ENCODE measurements around the gene MRM3. TPM values are rescaled to one million over a fixed set of nuclear protein-coding genes. Genes with fewer than 3 reads are reported as not detected.
"Not testable (repeated sequence)": the region's sequence is repeated elsewhere in the genome, so short reads cannot be mapped to it uniquely, and the experiment has no call there.

Gene MRM3
- total and polyA plus RNA-seq, 2 experiments from 2014 or later = 24.8 to 28.1 TPM

DNA sequence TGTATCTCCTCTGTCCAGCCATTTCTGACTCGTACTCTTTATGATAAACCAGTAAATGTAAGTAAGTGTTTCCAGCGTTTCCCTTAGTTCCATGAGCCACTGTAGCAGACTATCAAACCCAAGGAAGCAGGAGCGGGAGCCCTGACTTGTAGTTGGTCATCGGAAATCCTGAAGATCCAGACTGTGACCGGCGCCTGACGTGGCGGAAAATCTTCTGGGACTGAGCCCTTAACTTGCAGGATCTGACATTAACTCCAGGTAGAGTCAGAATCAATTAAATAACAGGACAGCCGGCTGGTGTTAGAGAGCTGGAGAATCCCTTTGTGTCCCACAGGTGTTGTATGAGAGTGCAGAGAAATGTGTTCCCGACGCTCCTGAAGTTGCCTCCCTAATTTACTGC, 4.1 kb upstream of the MRM3 start:
- no peaks in the 10 kb centered on the region for H3K9me3 ChIP-seq (ENCODE audit: low read depth)
- H3K4me1 ChIP-seq (ENCODE audit: low read depth) = peaks cover 3% of the 10 kb centered on the region
- no peaks in the 10 kb centered on the region for H3K27me3 ChIP-seq
- no peak for DNase-seq (ENCODE audit: low read depth in 1 of 2, low spot score in 1 of 2)
- H3K4me3 ChIP-seq = no peak overlapping the region
- peaks cover 46% of the 10 kb centered on the region for H3K36me3 ChIP-seq
- H3K27ac ChIP-seq = no peak overlapping the region
- no peak for TF ChIP-seq CTCF (IDR thresholded peaks at IDR 0.05; ENCODE audit: low read depth, low read length)

DNA sequence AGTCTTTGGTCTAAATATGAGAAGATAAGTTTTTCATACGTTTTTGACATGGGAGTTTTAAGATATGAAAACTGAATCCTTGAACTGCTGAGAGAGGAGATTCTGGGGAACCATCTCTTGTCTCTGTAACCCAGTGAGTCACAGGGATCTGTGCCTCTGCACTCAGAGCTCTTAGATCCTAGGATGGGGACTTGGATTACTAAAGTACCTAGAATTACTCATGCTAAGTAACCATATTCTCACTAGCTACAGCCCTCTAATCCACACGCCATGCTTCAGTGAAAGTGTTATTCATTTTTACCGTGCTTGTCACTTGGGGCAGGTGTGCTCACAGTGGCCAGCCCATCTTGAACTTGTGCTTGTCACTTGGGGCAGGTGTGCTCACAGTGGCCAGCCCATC, 2.0 kb downstream of the MRM3 start:
- H3K4me3 ChIP-seq = no peak overlapping the region
- no peak overlapping the region for H3K27ac ChIP-seq
- no peak for TF ChIP-seq CTCF (IDR thresholded peaks at IDR 0.05; ENCODE audit: low read depth, low read length)
- no peaks in the 10 kb centered on the region for H3K36me3 ChIP-seq
- no peaks in the 10 kb centered on the region for H3K27me3 ChIP-seq
- DNase-seq (ENCODE audit: low read depth in 1 of 2, low spot score in 1 of 2) = no peak
- peaks cover 7% of the 10 kb centered on the region for H3K4me1 ChIP-seq (ENCODE audit: low read depth)
- H3K9me3 ChIP-seq (ENCODE audit: low read depth) = no peaks in the 10 kb centered on the region

DNA sequence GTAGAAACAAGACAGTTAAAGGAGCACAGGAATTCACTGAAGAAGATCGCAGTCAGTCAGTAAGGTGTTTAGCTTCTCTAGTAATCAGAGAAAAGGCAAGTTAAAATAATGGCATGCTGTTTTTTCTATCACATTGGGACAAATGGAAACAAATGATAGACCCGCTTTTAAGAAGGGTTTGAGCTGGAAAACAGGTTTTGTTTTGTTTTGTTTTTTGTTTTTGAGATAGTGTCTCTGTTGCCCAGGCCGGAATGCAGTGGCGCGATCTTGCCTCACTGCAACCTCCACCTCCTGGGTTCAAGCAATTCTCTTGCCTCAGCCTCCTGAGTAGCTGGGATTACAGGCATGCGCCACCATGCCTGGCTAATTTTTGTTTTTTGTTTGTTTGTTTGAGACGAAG, 3.7 kb downstream of the MRM3 start:
- H3K27ac ChIP-seq; H3K4me3 ChIP-seq; H3K9me3 ChIP-seq (ENCODE audit: low read depth); DNase-seq (ENCODE audit: low read depth in 1 of 2, low spot score in 1 of 2); H3K36me3 ChIP-seq; H3K4me1 ChIP-seq (ENCODE audit: low read depth); H3K27me3 ChIP-seq: not testable (repeated sequence)

DNA sequence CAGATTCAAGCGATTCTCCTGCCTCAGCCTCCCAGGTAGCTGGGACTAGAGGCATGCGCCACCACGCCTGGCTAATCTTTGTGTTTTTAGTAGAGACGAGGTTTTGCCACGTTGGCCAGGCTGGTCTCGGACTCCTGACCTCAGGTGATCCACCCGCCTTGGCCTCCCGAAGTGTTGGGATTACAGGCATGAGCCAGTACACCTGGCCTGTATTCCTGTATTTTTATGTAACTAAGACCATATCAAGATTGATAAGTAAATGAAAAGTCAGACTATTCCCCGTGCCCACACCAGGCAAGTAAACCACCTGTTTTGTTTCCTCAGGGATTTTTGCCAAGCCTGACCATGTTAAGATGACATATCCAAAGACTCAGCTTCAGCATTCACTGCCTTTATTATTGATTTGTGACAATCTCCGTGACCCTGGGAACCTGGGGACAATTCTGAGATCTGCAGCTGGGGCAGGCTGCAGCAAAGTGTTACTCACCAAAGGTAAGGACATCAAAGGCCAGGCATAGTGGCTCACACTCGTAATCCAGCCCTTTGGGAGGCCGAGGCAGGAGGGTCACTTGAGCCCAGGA, 5.6 kb downstream of the MRM3 start:
- no peak overlapping the region for H3K27ac ChIP-seq
- peaks cover 7% of the 10 kb centered on the region for H3K4me1 ChIP-seq (ENCODE audit: low read depth)
- no peak for DNase-seq (ENCODE audit: low read depth in 1 of 2, low spot score in 1 of 2)
- no peaks in the 10 kb centered on the region for H3K9me3 ChIP-seq (ENCODE audit: low read depth)
- peaks cover 6% of the 10 kb centered on the region for H3K36me3 ChIP-seq
- H3K27me3 ChIP-seq = no peaks in the 10 kb centered on the region
- no peak for TF ChIP-seq CTCF (IDR thresholded peaks at IDR 0.05; ENCODE audit: low read depth, low read length)
- H3K4me3 ChIP-seq = no peak overlapping the region

- H3K27me3 ChIP-seq = no peaks in the 10 kb centered on the region
- H3K4me1 ChIP-seq (ENCODE audit: low read depth) = no peaks in the 10 kb centered on the region
- TF ChIP-seq CTCF (IDR thresholded peaks at IDR 0.05; ENCODE audit: low read depth, low read length) = no peak
- H3K36me3 ChIP-seq = peaks cover 6% of the 10 kb centered on the region
- H3K9me3 ChIP-seq (ENCODE audit: low read depth) = no peaks in the 10 kb centered on the region
- no peak overlapping the region for H3K27ac ChIP-seq
- no peak overlapping the region for H3K4me3 ChIP-seq
- DNase-seq (ENCODE audit: low read depth in 1 of 2, low spot score in 1 of 2) = no peak
These were observed 6.4 kb downstream of the MRM3 start for GRCh38 chr17:788551-788950.

DNA sequence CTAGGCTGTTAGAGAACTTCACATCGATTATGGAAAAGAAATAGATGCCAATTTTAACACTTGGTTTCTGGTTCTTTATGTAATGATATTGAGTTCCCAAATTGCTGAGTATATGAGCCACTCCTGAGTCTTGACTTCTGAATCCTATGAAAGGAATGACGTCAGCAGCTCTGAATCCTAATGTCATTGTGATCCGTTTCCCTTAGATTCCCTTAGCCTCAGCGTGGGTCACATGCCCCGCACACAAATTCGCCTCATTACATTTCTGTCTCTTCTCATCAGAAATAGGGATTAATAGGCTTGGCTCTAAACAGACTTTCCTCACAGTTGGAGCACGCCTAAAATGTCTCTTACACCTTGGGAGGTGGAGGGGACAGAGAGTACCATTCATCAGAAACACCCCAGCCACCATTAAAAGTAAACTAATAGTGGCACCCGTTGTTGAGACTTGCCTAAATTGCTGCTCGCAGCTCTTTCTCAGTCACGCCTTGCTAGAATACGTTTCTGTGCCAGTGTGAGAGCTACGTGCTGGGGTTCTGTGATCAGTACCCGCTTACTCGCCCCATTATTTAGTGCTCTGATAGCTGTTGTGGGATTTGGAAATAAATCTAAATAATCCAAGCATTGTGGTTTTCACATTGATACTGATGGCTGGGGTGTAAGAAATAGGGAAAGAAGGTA, 7.1 kb downstream of the MRM3 start:
- H3K27me3 ChIP-seq = no peaks in the 10 kb centered on the region
- H3K4me1 ChIP-seq (ENCODE audit: low read depth) = no peaks in the 10 kb centered on the region
- no peak overlapping the region for H3K4me3 ChIP-seq
- DNase-seq (ENCODE audit: low read depth in 1 of 2, low spot score in 1 of 2) = no peak
- peaks cover 6% of the 10 kb centered on the region for H3K36me3 ChIP-seq
- H3K9me3 ChIP-seq (ENCODE audit: low read depth) = no peaks in the 10 kb centered on the region
- no peak for TF ChIP-seq CTCF (IDR thresholded peaks at IDR 0.05; ENCODE audit: low read depth, low read length)
- peak overlapping the region; percentile 73 for H3K27ac ChIP-seq

DNA sequence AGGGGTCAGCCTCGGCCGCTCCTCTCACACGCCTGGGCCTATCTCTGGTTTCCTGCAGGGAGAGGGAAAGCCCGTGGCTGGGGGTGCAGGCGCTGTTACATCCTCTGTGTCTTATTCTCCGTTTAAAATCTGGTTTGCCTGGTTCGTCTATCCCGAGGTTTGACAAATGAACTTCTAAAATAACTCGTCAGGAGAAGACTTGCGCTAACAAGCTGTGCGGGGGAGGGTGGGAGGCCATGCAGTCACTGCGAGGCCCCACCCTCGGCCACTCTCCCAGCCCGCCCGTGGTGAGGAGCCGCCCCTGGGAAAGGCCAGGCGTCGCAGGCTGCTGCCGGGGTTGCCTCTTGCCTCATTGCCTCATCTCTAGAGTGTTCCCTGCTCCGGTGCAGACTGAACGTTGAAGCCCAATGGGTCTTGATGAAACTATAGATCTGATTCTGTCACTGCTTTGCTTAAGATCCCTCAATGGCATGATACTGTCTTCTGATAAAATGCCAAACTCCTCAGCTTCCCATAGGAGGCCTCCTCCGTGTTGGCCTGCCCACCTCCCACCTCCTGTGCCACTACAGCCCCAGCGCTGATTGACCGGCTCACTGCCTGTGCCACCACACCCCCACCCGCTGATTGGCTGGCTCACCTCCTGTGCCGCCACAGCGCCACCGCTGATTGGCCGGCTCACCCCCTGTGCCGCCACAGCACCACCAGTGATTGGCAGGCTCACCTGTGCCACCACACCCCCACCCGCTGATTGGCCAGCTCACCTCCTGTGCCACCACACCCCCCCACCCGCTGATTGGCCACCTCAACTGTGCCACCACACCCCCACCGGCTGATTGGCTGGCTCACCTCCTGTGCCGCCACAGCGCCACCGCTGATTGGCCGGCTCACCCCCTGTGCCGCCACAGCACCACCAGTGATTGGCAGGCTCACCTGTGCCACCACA, 8.0 kb downstream of the MRM3 start:
- DNase-seq (ENCODE audit: low read depth in 1 of 2, low spot score in 1 of 2) = peak; percentile 50 to 70
- H3K27me3 ChIP-seq; H3K4me3 ChIP-seq; H3K4me1 ChIP-seq (ENCODE audit: low read depth); H3K36me3 ChIP-seq; H3K9me3 ChIP-seq (ENCODE audit: low read depth): not testable (repeated sequence)
- peak overlapping the region; percentile 73 for H3K27ac ChIP-seq

DNA sequence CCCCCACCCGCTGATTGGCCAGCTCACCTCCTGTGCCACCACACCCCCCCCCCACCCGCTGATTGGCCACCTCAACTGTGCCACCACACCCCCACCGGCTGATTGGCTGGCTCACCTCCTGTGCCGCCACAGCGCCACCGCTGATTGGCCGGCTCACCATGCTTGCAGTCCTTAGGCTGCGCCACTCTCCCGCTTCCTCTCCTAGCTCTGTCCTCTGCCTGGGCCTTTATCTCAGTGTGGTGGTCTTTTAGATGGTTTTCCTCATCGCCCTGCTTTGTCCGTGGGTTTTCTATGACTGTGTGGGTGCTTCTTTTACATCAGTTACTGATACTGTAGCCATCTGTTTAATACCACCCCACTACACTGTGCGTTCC, 8.7 kb downstream of the MRM3 start:
- H3K4me3 ChIP-seq; H3K36me3 ChIP-seq; H3K27me3 ChIP-seq; H3K4me1 ChIP-seq (ENCODE audit: low read depth); H3K9me3 ChIP-seq (ENCODE audit: low read depth): not testable (repeated sequence)
- DNase-seq (ENCODE audit: low read depth in 1 of 2, low spot score in 1 of 2) = peak in 1 of 2 donors; percentile 47
- H3K27ac ChIP-seq = peak overlapping the region; percentile 39

Data from cardiac muscle cell (in vitro differentiated cells and primary cell).